H9 (cell line): ENCODE data around the gene SH3RF3. TPM values are rescaled to one million over a fixed set of nuclear protein-coding genes. Genes with fewer than 3 reads are reported as not detected.

Experiments used
- DNase-seq: peaks from one replicate; pipeline ENCODE4 v3.0.0-alpha.2; 2017
- H2AFZ ChIP-seq: one replicate; pipeline ENCODE4 v1.6.1; 2013; ENCODE audit warnings: mild to moderate bottlenecking, low read length, control low read depth, moderate library complexity
- H2AK5ac ChIP-seq: 2 replicates; pipeline ENCODE4 v1.6.1; 2013; ENCODE audit warnings: low read length, control low read depth, mixed read lengths; ENCODE audit not compliant: insufficient read length
- H2BK120ac ChIP-seq: one replicate; pipeline ENCODE4 v1.6.1; 2013; ENCODE audit warnings: low read depth, mild to moderate bottlenecking, low read length, control low read depth, inconsistent platforms; ENCODE audit not compliant: poor library complexity, severe bottlenecking
- H2BK12ac ChIP-seq: 2 replicates; pipeline ENCODE4 v1.6.1; 2013; ENCODE audit warnings: low read length, control low read depth, mixed read lengths, low read depth; ENCODE audit not compliant: insufficient read length
- H2BK15ac ChIP-seq: 2 replicates; pipeline ENCODE4 v1.6.1; 2013; ENCODE audit warnings: low read depth, low read length, control low read depth
- H2BK20ac ChIP-seq: one replicate; pipeline ENCODE4 v1.6.1; 2013; ENCODE audit warnings: low read depth, mild to moderate bottlenecking, low read length, control low read depth, inconsistent platforms; ENCODE audit not compliant: poor library complexity, severe bottlenecking
- H2BK5ac ChIP-seq: 2 replicates; pipeline ENCODE4 v1.6.1; 2013; ENCODE audit warnings: low read length, control low read depth, mixed read lengths; ENCODE audit not compliant: insufficient read length
- H3K14ac ChIP-seq: 2 replicates; pipeline ENCODE4 v1.6.1; 2013; ENCODE audit warnings: low read length, control low read depth; ENCODE audit not compliant: insufficient read depth
- H3K18ac ChIP-seq: 2 replicates; pipeline ENCODE4 v1.6.1; 2013; ENCODE audit warnings: low read depth, mild to moderate bottlenecking, mixed read lengths, low read length, control low read depth; ENCODE audit not compliant: insufficient read length
- H3K23ac ChIP-seq: 2 replicates; pipeline ENCODE4 v1.6.1; 2013; ENCODE audit warnings: low read length, control low read depth, mixed read lengths, low read depth; ENCODE audit not compliant: insufficient read length
- H3K23me2 ChIP-seq: 2 replicates; pipeline ENCODE4 v1.6.1; 2013; ENCODE audit warnings: low read depth, mild to moderate bottlenecking, mixed read lengths, low read length, control low read depth; ENCODE audit not compliant: insufficient read length, poor library complexity, severe bottlenecking
- H3K27ac ChIP-seq: 2 replicates; pipeline ENCODE4 v1.5.1; 2013; ENCODE audit warnings: low read length, control low read depth, mixed read lengths, low read depth; ENCODE audit not compliant: insufficient read length
- H3K27me3 ChIP-seq: 2 replicates; pipeline ENCODE4 v1.6.1; 2013; ENCODE audit warnings: low read length, control low read depth, inconsistent platforms; ENCODE audit not compliant: insufficient read depth
- H3K4ac ChIP-seq: 2 replicates; pipeline ENCODE4 v1.6.1; 2013; ENCODE audit warnings: low read depth, mild to moderate bottlenecking, control low read depth, inconsistent platforms, low read length, moderate library complexity
- H3K4me1 ChIP-seq: 2 replicates; pipeline ENCODE4 v1.6.1; 2013; ENCODE audit warnings: low read length, control low read depth, inconsistent platforms; ENCODE audit not compliant: insufficient read depth
- H3K4me2 ChIP-seq: 2 replicates; pipeline ENCODE4 v1.6.1; 2013; ENCODE audit warnings: low read length, control low read depth, mixed read lengths; ENCODE audit not compliant: insufficient read length, insufficient read depth
- H3K56ac ChIP-seq: 2 replicates; pipeline ENCODE4 v1.6.1; 2013; ENCODE audit warnings: low read depth, mild to moderate bottlenecking, mixed read lengths, low read length, control low read depth; ENCODE audit not compliant: insufficient read length
- H3K79me1 ChIP-seq: 2 replicates; pipeline ENCODE4 v1.6.1; 2013; ENCODE audit warnings: low read depth, mild to moderate bottlenecking, moderate library complexity, low read length, control low read depth, inconsistent platforms; ENCODE audit not compliant: insufficient read depth, poor library complexity, severe bottlenecking
- H3K79me2 ChIP-seq: 2 replicates; pipeline ENCODE4 v1.6.1; 2013; ENCODE audit warnings: low read length, control low read depth, inconsistent platforms; ENCODE audit not compliant: insufficient read depth
- H3K9ac ChIP-seq: 2 replicates; pipeline ENCODE4 v1.6.1; 2013; ENCODE audit warnings: low read length, control low read depth, mixed read lengths; ENCODE audit not compliant: insufficient read length; ENCODE audit errors: extremely low read depth
- H3K9me3 ChIP-seq: one replicate; pipeline ENCODE4 v1.6.1; 2013; ENCODE audit warnings: low read depth, low read length, inconsistent platforms; ENCODE audit not compliant: control insufficient read depth
- H3T11ph ChIP-seq: one replicate; pipeline ENCODE4 v1.6.1; 2013; ENCODE audit warnings: mild to moderate bottlenecking, low read length, control low read depth, inconsistent platforms
- H4K20me1 ChIP-seq: one replicate; pipeline ENCODE4 v1.6.1; 2013; ENCODE audit not compliant: control insufficient read depth, insufficient read length, insufficient read depth
- H4K5ac ChIP-seq: 2 replicates; pipeline ENCODE4 v1.6.1; 2013; ENCODE audit warnings: low read depth, mild to moderate bottlenecking, mixed read lengths, low read length, control low read depth; ENCODE audit not compliant: insufficient read length
- H4K8ac ChIP-seq: replicated peaks from 2 replicates; pipeline ENCODE4 v1.6.1; 2013; ENCODE audit warnings: low read length, control low read depth, mixed read lengths, low read depth; ENCODE audit not compliant: insufficient read length
- H4K91ac ChIP-seq: 2 replicates; pipeline ENCODE4 v1.6.1; 2013; ENCODE audit warnings: low read depth, mild to moderate bottlenecking, moderate library complexity, mixed read lengths, low read length, control low read depth; ENCODE audit not compliant: insufficient read length
- H3K27ac Mint-ChIP-seq, 3 experiments: 2 replicates in 2 of 3; 3 replicates in 1 of 3; pipeline ENCODE4 v1.8.0; 2020 to 2021; ENCODE audit warnings: mixed read lengths in 3 of 3, mild to moderate bottlenecking in 1 of 3, moderate library complexity in 1 of 3
- H3K27me3 Mint-ChIP-seq: 2 replicates; pipeline ENCODE4 v1.8.0; 2021; ENCODE audit warnings: low read depth, mild to moderate bottlenecking, moderate library complexity, mixed read lengths
- H3K36me3 Mint-ChIP-seq, 3 experiments: 2 replicates in 2 of 3; 3 replicates in 1 of 3; pipeline ENCODE4 v1.8.0; 2020 to 2021; ENCODE audit warnings: low read depth in 3 of 3, mixed read lengths in 3 of 3; ENCODE audit not compliant: insufficient read depth in 1 of 3
- H3K4me1 Mint-ChIP-seq, 2 experiments: 2 replicates each; pipeline ENCODE4 v1.8.0; 2020; ENCODE audit warnings: mixed read lengths in 2 of 2
- H3K4me3 Mint-ChIP-seq, 2 experiments: 2 replicates in 1 of 2; 3 replicates in 1 of 2; pipeline ENCODE4 v1.8.0; 2020 to 2021; ENCODE audit warnings: mild to moderate bottlenecking in 2 of 2, mixed read lengths in 2 of 2, moderate library complexity in 1 of 2
- H3K9me3 Mint-ChIP-seq, 2 experiments: 2 replicates in 1 of 2; 3 replicates in 1 of 2; pipeline ENCODE4 v1.8.0; 2020; ENCODE audit warnings: mild to moderate bottlenecking in 2 of 2, mixed read lengths in 2 of 2, moderate library complexity in 1 of 2
- CTCF ChIP-seq: fragments of 200-600 bp; sonication (generic); conservative IDR thresholded peaks from 3 replicates; pipeline ENCODE4 v1.8.0; 2021; ENCODE audit warnings: antibody characterized with exemption, mild to moderate bottlenecking
- WGBS: extraction: QIAGEN DNeasy Blood & Tissue Kit; methylation state at CpG from one replicate; pipeline ENCODE4 v1.1.7; 2013; ENCODE audit warnings: missing lambda C conversion rate, low lambda C conversion rate, mixed read lengths; ENCODE audit not compliant: insufficient read length; ENCODE audit errors: extremely low coverage; 5-methylcytosine and 5-hydroxymethylcytosine counted together
- microRNA-seq: library from miRNA; unstranded; fragments of <30 nt; microRNA quantifications from one replicate; pipeline ENCODE4, GENCODE V29; 2020; ENCODE audit warnings: borderline microRNAs expressed
- total RNA-seq: library from RNA; stranded (reverse); gene quantifications from 2 replicates; pipeline ENCODE4 v1.2.1, GENCODE V29; 2021

Gene SH3RF3
- total RNA-seq, 1 experiment from 2014 or later, result 0.46 TPM

DNA sequence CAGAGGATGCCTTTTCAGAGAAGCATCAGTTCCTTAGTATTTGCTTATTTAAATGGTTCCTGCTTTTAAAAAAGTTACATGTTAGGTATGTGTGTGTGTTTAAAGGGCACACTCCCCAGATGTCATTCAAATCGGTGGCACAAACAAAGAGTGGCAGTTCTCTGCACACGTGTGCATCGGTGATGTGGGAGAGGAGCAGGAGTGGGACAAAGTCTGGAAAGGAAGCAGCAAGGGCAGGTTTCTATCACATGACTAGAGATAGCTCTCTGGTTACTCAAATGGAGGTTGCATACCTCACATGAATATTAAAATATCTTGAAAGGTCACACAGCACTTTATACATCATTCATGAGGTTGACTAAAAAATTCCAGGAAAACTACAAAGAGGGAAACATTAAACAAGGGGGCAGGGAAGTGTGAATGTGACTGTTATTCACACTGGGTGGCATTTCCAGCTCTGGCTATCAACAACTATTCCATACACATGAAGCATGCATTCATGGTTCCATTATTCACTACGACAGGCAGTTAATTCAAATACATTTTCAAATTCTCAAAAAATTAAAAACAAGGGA lies 420.1 kb downstream of the SH3RF3 start:
- Histone ChIP-seq H3K14ac (no peak overlapping the region), H3K56ac (no peak overlapping the region), H4K20me1 (no peaks in the 10 kb centered on the region), H3K4ac (no peak overlapping the region), H3K9me3 (no peaks in the 10 kb centered on the region), H4K5ac (no peak overlapping the region), H2BK15ac (no peak overlapping the region), H3K27ac (no peak overlapping the region), H3T11ph (no peak overlapping the region), H4K91ac (no peak overlapping the region), H2BK120ac (no peak overlapping the region), H4K8ac (no peak overlapping the region), H3K79me2 (no peaks in the 10 kb centered on the region), H3K18ac (no peak overlapping the region), H2AK5ac (no peak overlapping the region), H3K23me2 (no peaks in the 10 kb centered on the region), H2BK5ac (no peak overlapping the region), H2AFZ (no peak overlapping the region), H3K9ac (no peak overlapping the region), H3K4me1 (no peaks in the 10 kb centered on the region; the same call in 1 of the 2 replicates), H3K79me1 (no peaks in the 10 kb centered on the region), H3K23ac (no peak overlapping the region), H2BK20ac (no peak overlapping the region), H3K27me3 (no peaks in the 10 kb centered on the region), H2BK12ac (no peak overlapping the region), H3K4me2 (no peak overlapping the region)
- DNase-seq, result no peak
- peaks cover 0 to 2% of the 10 kb centered on the region in 2 experiments; a peak in 1 of 4 replicates for H3K4me1 Mint-ChIP-seq
- no peak overlapping the region for H3K27ac Mint-ChIP-seq
- no peak for TF ChIP-seq CTCF
- peaks cover 21 to 43% (median 36%) of the 10 kb centered on the region in 3 experiments for H3K36me3 Mint-ChIP-seq
- no peak overlapping the region for H3K4me3 Mint-ChIP-seq
- H3K27me3 Mint-ChIP-seq, result no peaks in the 10 kb centered on the region
- WGBS, result no CpG with 5 or more reads among the region's 4 CpGs
- H3K9me3 Mint-ChIP-seq, result peaks cover 9% of the 10 kb centered on the region in 2 experiments; a peak in 3 of 5 replicates

Small RNA genes within 50 kb of the gene (microRNA-seq; reads per million reads assigned to microRNA genes)
- not detected for gene MIR4265
- gene MIR4266, result not detected

Other genes starting within 250 kb of the SH3RF3 start
- gene EDAR, start 140.0 kb upstream of the SH3RF3 start, total RNA-seq, result not detected in 2 replicates